SK-N-SH (cell line): ENCODE data around the gene PDCD2. TPM values are rescaled to one million over a fixed set of nuclear protein-coding genes. Genes with fewer than 3 reads are reported as not detected.

Source experiments
- CTCF ChIA-PET: fragments of 300-600, 350-600 bp; formaldehyde crosslinking; extraction: SDS; loops from one replicate; lab custom pipeline; 2021; lab: Yijun Ruan, JAX
- POLR2A ChIA-PET: fragments of 350-600 bp; sonication (Branson Sonifier 250); formaldehyde crosslinking; extraction: SDS; loops from one replicate; lab custom pipeline; 2020; ENCODE audit warnings: antibody characterized with exemption, inconsistent platforms; lab: Yijun Ruan, JAX
- DNase-seq: peaks from one replicate; pipeline ENCODE4 v3.0.0; 2012
- H2AFZ ChIP-seq: fragments of 200-600 bp; sonication (generic); 2 replicates; pipeline ENCODE4 v1.8.1; 2016; ENCODE audit warnings: antibody characterized with exemption, mild to moderate bottlenecking, low read depth
- H3F3A ChIP-seq: fragments of 200-600 bp; sonication (generic); replicated peaks from 2 replicates; pipeline ENCODE3; 2016; ENCODE audit warnings: antibody characterized with exemption, mild to moderate bottlenecking; ENCODE audit not compliant: insufficient read depth
- H3K27ac ChIP-seq, 2 experiments: fragments of 200-500 bp in 1 of 2; fragments of 200-600 bp in 1 of 2; sonication (Bioruptor generic) in 1 of 2; sonication (generic), shearing (Covaris generic) in 1 of 2; 2 replicates each; pipeline versions ENCODE4 v1.5.1 to v1.6.1; 2014 to 2016; ENCODE audit warnings: low read depth in 2 of 2, inconsistent platforms in 1 of 2, low read length in 1 of 2, mild to moderate bottlenecking in 1 of 2, mixed read lengths in 1 of 2
- H3K27me3 ChIP-seq: fragments of 200-600 bp; sonication (generic), shearing (Covaris generic); 2 replicates; pipeline ENCODE4 v1.6.1; 2016; ENCODE audit warnings: mixed run types; ENCODE audit not compliant: insufficient read depth
- H3K36me3 ChIP-seq, 2 experiments: fragments of 200-500 bp in 1 of 2; fragments of 200-600 bp in 1 of 2; sonication (Bioruptor generic) in 1 of 2; sonication (generic) in 1 of 2; replicated peaks in 1 of 2; 2 replicates each; pipeline versions ENCODE3 to v1.5.1; 2014 to 2016; ENCODE audit warnings: low read length in 1 of 2, mild to moderate bottlenecking in 1 of 2; ENCODE audit not compliant: insufficient read depth in 2 of 2, control insufficient read depth in 1 of 2
- H3K4me1 ChIP-seq, 2 experiments: fragments of 200-500 bp in 1 of 2; fragments of 200-600 bp in 1 of 2; sonication (Bioruptor generic) in 1 of 2; sonication (generic), shearing (Covaris generic) in 1 of 2; 2 replicates each; pipeline versions ENCODE4 v1.5.1 to v1.6.1; 2014 to 2016; ENCODE audit warnings: low read depth in 1 of 2, low read length in 1 of 2, mixed run types in 1 of 2; ENCODE audit not compliant: insufficient read depth in 2 of 2, control insufficient read depth in 1 of 2
- H3K4me2 ChIP-seq: fragments of 200-600 bp; sonication (generic), shearing (Covaris generic); 2 replicates; pipeline ENCODE4 v1.6.1; 2017; ENCODE audit warnings: mixed run types
- H3K4me3 ChIP-seq, 2 experiments: fragments of 200-500 bp in 1 of 2; fragments of 200-600 bp in 1 of 2; sonication (Bioruptor generic) in 1 of 2; sonication (generic), shearing (Covaris generic) in 1 of 2; 2 replicates each; pipeline versions ENCODE4 v1.5.1 to v1.8.1; 2014 to 2016; ENCODE audit warnings: low read depth in 2 of 2, inconsistent platforms in 1 of 2, low read length in 1 of 2, mild to moderate bottlenecking in 1 of 2, mixed read lengths in 1 of 2, moderate library complexity in 1 of 2
- H3K79me2 ChIP-seq: fragments of 200-600 bp; sonication (generic); 2 replicates; pipeline ENCODE4 v1.8.1; 2017; ENCODE audit warnings: mild to moderate bottlenecking; ENCODE audit not compliant: insufficient read depth
- H3K9ac ChIP-seq: fragments of 200-600 bp; sonication (generic); 2 replicates; pipeline ENCODE4 v1.6.1; 2017; ENCODE audit warnings: mixed run types
- H3K9me2 ChIP-seq: fragments of 200-600 bp; sonication (generic); 2 replicates; pipeline ENCODE4 v1.6.1; 2017; ENCODE audit warnings: mixed run types
- H3K9me3 ChIP-seq: fragments of 200-600 bp; sonication (generic); 2 replicates; pipeline ENCODE4 v1.6.1; 2017; ENCODE audit warnings: mixed run types, mild to moderate bottlenecking, moderate library complexity
- H4K20me1 ChIP-seq: fragments of 200-600 bp; sonication (generic); 2 replicates; pipeline ENCODE4 v1.6.1; 2017; ENCODE audit warnings: mild to moderate bottlenecking, mixed run types; ENCODE audit not compliant: insufficient read depth
- CHD2 ChIP-seq: fragments of 150-350 bp; IDR thresholded peaks from 2 replicates; pipeline ENCODE4 v1.6.1; 2018; ENCODE audit warnings: low read length; ENCODE audit not compliant: partially characterized antibody
- EP300 ChIP-seq, 2 experiments: IDR thresholded peaks; 2 replicates each; pipeline versions ENCODE4 v1.4.0 to v1.6.1; 2012; ENCODE audit warnings: borderline replicate concordance in 1 of 2, low read depth in 1 of 2, low read length in 1 of 2
- FOXJ3 ChIP-seq: sonication (generic); formaldehyde crosslinking; IDR thresholded peaks from 2 replicates; pipeline ENCODE4 v1.5.1; 2020; ENCODE audit warnings: mild to moderate bottlenecking, missing genetic modification reagents
- GATA2 ChIP-seq: sonication (generic); formaldehyde crosslinking; IDR thresholded peaks from 2 replicates; pipeline ENCODE4 v1.5.0; 2020; ENCODE audit warnings: mild to moderate bottlenecking, missing genetic modification reagents
- MAX ChIP-seq: IDR thresholded peaks from 2 replicates; pipeline ENCODE4 v1.4.0; 2012; ENCODE audit warnings: low read depth
- NFIC ChIP-seq: IDR thresholded peaks from 2 replicates; pipeline ENCODE4 v1.4.0; 2012; ENCODE audit warnings: borderline replicate concordance
- POLR2AphosphoS5 ChIP-seq: IDR thresholded peaks from 2 replicates; pipeline ENCODE4 v1.6.1; 2012; ENCODE audit warnings: low read depth, low read length
- RAD21 ChIP-seq: IDR thresholded peaks from 2 replicates; pipeline ENCODE4 v1.6.1; 2012; ENCODE audit warnings: mild to moderate bottlenecking, low read length
- RCOR1 ChIP-seq: fragments of 150-350 bp; IDR thresholded peaks from 2 replicates; pipeline ENCODE4 v1.6.1; 2017; ENCODE audit warnings: antibody characterized with exemption, low read length
- REST ChIP-seq: IDR thresholded peaks from 2 replicates; pipeline ENCODE4 v1.6.1; 2012; ENCODE audit warnings: mild to moderate bottlenecking, low read depth, low read length, moderate library complexity
- RFX5 ChIP-seq: IDR thresholded peaks from 2 replicates; pipeline ENCODE4 v1.6.1; 2012; ENCODE audit warnings: mild to moderate bottlenecking, improper control_type of control experiment, low read length
- SIN3A ChIP-seq: IDR thresholded peaks from 2 replicates; pipeline ENCODE4 v1.6.1; 2012; ENCODE audit warnings: low read depth, mild to moderate bottlenecking, low read length, moderate library complexity, borderline replicate concordance
- SMC3 ChIP-seq: IDR thresholded peaks from 2 replicates; pipeline ENCODE4 v1.6.1; 2012; ENCODE audit warnings: low read depth, low read length, improper control_type of control experiment
- TCF12 ChIP-seq: IDR thresholded peaks from 2 replicates; pipeline ENCODE4 v1.4.0; 2012
- TEAD4 ChIP-seq: IDR thresholded peaks from 2 replicates; pipeline ENCODE4 v1.4.0; 2012; ENCODE audit warnings: mild to moderate bottlenecking, borderline replicate concordance; ENCODE audit not compliant: insufficient read depth
- USF1 ChIP-seq: IDR thresholded peaks from 2 replicates; pipeline ENCODE4 v1.4.0; 2012; ENCODE audit warnings: low read depth, borderline replicate concordance
- ZBTB33 ChIP-seq: IDR thresholded peaks from 2 replicates; pipeline ENCODE4 v1.4.0; 2012; ENCODE audit warnings: low read depth, borderline replicate concordance
- WGBS: methylation state at CpG from one replicate; pipeline ENCODE4 v1.1.6; 2017; ENCODE audit warnings: low lambda C conversion rate; 5-methylcytosine and 5-hydroxymethylcytosine counted together
- polyA plus RNA-seq, 3 experiments: library from polyadenylated mRNA; depleted of rRNA; stranded (reverse); fragments of >200 nt; gene quantifications; 2 replicates each; pipeline ENCODE4 v1.2.3, GENCODE V29; 2012

The PDCD2 gene
- polyA plus RNA-seq, 1 of the 3 experiments (the other 2 are of a cell fraction), result 82.1 TPM

GRCh38 chr6:170535004-170535403 is 49.4 kb downstream of the PDCD2 start:
- CTCF ChIA-PET, result interaction anchor here (7.3 to 9.9 kb wide), 2 partner anchors 703 to 746 kb away, joined by 79 to 110 read pairs; no protein-coding TSS in a partner anchor
- no peak for DNase-seq
- no peak for TF ChIP-seq MAX
- Histone ChIP-seq H2AFZ (no peak overlapping the region), H3K4me1 (no peaks in the 10 kb centered on the region; a peak in 1 of 4 replicates), H3K9me3 (no peaks in the 10 kb centered on the region), H3K9me2 (no peaks in the 10 kb centered on the region), H3K27ac (no peak overlapping the region), H3K9ac (no peak overlapping the region), H3K79me2 (peaks cover 26% of the 10 kb centered on the region), H3K27me3 (no peaks in the 10 kb centered on the region), H3K36me3 (peaks cover 66 to 71% of the 10 kb centered on the region in 2 experiments), H3K4me3 (no peak overlapping the region), H3F3A (peaks cover 13% of the 10 kb centered on the region), H3K4me2 (no peak overlapping the region), H4K20me1 (peaks cover 13% of the 10 kb centered on the region)
- POLR2A ChIA-PET, result no interaction called here
- WGBS, result 100% methylated on average over 2 of the region's 5 CpGs

- peaks cover 13% of the 10 kb centered on the region for H3F3A ChIP-seq
- H4K20me1 ChIP-seq, result peaks cover 11% of the 10 kb centered on the region
- H3K4me2 ChIP-seq, result no peak overlapping the region
- TF ChIP-seq SMC3 (no peak), RAD21 (no peak), NFIC (no peak), MAX (no peak), USF1 (no peak), CHD2 (no peak), SIN3A (no peak), ZBTB33 (no peak), REST (no peak), RFX5 (no peak), EP300 (IDR thresholded peaks at IDR 0.05; ENCODE audit: borderline replicate concordance in 1 of 2, low read depth in 1 of 2, low read length in 1 of 2) (no peak), RCOR1 (no peak), TEAD4 (no peak), FOXJ3 (no peak), TCF12 (no peak), POLR2AphosphoS5 (no peak), GATA2 (CRISPR knock-in tag) (no peak)
- H3K27me3 ChIP-seq, result no peaks in the 10 kb centered on the region
- peaks cover 14% of the 10 kb centered on the region for H3K79me2 ChIP-seq
- no peaks in the 10 kb centered on the region for H3K9me2 ChIP-seq
- H3K4me1 ChIP-seq, result no peaks in the 10 kb centered on the region; a peak in 1 of 4 replicates
- ChIA-PET POLR2A (no interaction called here), CTCF (interaction anchor here (0.7 to 9.9 kb wide), 3 partner anchors 245 to 744 kb away, joined by 3 to 110 read pairs (median 79); no protein-coding TSS in a partner anchor)
- H3K36me3 ChIP-seq, result peaks cover 55 to 59% of the 10 kb centered on the region in 2 experiments
- no peak overlapping the region for H3K27ac ChIP-seq
- 100% methylated on average over 1 of the region's 2 CpGs for WGBS
- H3K9ac ChIP-seq, result no peak overlapping the region
- no peak overlapping the region for H2AFZ ChIP-seq
- H3K9me3 ChIP-seq, result no peaks in the 10 kb centered on the region
- no peak overlapping the region for H3K4me3 ChIP-seq
- no peak for DNase-seq
These were observed 50.6 kb downstream of the PDCD2 start for GRCh38 chr6:170533792-170534191.
